Smooth muscle cell of trachea (primary cell): ENCODE data around the gene NPVF. TPM values are rescaled to one million over a fixed set of nuclear protein-coding genes. Genes with fewer than 3 reads are reported as not detected.

Experiments used
- total RNA-seq: library from RNA; depleted of rRNA; stranded (reverse); fragments of >200 nt; gene quantifications from 2 replicates; pipeline ENCODE4 v1.2.1, GENCODE V29; 2014

Gene NPVF, protein sequence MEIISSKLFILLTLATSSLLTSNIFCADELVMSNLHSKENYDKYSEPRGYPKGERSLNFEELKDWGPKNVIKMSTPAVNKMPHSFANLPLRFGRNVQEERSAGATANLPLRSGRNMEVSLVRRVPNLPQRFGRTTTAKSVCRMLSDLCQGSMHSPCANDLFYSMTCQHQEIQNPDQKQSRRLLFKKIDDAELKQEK
- not detected in 2 replicates for total RNA-seq

DNA sequence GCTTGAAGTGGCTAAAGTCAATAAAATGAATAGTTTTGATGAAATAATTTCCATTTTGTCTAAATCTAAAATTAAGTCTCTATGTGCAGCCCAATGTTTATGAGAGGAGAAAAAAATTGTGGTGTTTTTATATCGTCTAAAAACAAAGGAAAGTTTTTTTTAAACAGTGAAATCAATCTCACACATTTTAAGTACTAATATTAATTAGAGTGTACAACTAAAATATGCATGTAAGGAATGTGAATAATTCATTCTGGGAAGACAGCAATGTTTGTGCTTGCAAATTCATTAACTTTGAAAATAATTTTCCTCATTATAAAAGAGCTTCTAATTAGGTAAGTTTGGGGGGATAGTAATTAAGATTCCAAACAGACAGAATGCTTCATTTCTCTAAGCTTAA, at the start of gene NPVF:
TSS of gene NPVF (minus strand) at position 101 of the 400 bp plus-strand sequence. CDS start at position 54, 47 bp downstream.

Other genes starting within 250 kb of the NPVF start
- 24.9 and 45.0 TPM in 2 replicates for gene OSBPL3, start 248.3 kb downstream of the NPVF start, total RNA-seq
- 16.4 and 24.3 TPM in 2 replicates for gene CYCS, start 103.2 kb downstream of the NPVF start, total RNA-seq